DMS114 treated with DMSO at 0.1 percent for 48 hours (cell line): Measurements from ENCODE around the gene CLIP1.
"Not testable (repeated sequence)": the region's sequence is repeated elsewhere in the genome, so short reads cannot be mapped to it uniquely, and the experiment has no call there.

ENCODE experiments used
- DNase-seq: peaks from one replicate; lab custom pipeline; 2025; ENCODE audit not compliant: unreplicated experiment; lab: John Stamatoyannopoulos, UW

CLIP1 gene

DNA sequence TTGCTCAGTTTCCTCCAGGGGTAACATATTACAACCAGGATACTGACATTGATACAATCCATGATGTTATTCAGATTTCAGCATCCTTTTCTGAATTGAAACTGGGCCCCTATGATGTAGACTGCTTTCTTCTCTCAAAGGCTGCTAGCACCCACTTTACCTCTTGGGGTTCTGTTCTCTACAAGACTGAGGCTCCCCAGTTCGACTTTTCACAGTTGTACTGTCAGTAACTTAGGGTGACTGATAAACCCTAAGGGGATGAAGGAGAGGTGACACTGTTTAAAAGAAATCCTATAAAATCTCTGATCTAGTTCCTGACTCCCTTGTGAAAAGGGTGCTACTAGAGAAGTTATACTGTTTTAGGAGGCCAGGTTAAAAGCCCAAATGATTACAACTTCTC, 157.0 kb downstream of the CLIP1 start:
- no peak for DNase-seq

DNA sequence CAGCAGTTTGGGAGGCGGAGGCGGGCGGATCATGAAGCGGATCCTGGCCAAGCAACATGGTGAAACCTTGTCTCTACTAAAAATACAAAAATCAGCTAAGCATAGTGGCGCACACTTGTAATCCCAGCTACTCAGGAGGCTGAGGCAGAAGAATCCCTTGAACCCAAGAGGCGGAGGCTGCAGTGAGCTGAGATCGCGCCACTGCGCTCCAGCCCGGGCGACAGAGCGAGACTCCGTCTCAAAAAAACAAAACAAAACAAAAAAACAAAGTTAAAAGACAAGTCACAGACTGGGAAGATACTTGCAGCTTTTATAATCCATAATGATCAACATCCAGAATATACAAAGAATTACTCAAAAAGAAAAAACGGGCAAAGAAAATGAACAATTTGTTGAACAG, 161.7 kb downstream of the CLIP1 start:
- DNase-seq: not testable (repeated sequence)

DNA sequence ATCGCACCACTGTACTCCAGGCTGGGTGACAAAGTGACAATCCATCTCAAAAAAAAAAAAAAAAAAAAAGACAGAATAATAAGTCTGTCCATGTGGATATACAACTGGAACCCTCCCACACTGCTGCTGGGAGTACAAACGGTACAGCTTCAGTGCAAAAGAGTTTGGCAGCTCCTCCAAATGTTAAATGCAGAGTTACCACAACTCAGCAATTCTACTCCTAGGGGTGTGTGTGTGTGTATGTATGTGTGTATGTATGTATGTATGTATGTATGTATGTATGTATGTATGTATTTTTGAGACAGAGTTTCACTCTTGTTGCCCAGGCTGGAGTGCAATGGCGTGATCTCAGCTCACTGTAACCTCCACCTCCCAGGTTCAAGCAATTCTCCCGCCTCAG, 163.5 kb downstream of the CLIP1 start:
- DNase-seq: not testable (repeated sequence)

DNA sequence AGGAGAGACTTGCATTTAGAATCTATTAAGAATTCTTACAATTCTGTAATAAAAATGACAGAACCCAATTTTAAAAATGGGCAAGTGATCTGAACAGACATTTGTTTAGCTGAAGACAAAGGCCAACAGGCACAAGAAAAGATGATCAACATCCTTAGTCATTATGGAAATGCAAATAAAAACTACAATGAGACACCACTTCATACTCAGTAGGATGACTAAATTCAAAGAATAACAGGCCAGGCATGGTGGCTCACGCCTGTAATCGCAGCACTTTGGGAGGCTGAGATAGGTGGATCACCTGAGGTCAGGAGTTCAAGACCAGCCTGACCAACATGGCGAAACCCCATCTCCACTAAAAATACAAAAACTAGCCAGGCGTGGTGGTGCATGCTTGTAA, 164.0 kb downstream of the CLIP1 start:
- not testable (repeated sequence) for DNase-seq

DNA sequence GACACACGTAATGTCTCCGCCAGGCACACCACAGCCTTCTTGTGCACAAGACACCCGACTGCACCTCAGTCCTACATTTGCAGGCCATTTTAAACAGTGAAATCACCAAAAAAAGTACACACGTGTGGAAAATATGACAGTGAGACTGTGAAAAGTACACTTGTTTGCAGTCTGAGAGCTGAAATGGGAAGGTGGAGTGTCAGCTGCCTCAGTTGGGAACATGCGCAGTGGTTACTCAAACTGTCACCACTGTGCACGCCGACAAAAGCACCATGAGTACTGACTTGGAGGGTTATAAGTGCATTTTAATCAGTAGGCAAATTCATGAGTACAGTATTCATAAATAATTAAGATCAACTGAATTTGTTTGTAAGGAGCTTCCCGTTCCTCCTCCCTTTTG, 171.9 kb downstream of the CLIP1 start:
- DNase-seq: no peak

DNA sequence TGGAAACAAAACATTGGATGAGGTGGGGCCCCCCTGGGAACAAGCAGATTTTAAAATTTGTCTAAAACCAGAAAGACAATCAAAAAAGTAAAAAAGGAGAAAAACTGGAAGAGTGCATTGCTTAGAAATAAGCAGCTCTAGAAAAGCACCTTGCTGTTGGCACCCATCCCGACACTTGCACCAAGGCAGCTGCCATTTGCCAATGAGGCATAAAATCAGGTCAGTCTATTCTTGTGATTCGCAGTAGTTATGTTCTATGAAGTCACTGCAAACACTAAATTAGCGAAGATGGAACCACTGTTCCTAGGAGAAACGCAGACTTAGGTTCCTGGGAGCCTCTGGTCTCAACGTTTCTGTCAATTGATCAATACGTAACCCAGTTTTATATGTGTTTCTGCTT, 172.4 kb downstream of the CLIP1 start:
- no peak for DNase-seq

DNA sequence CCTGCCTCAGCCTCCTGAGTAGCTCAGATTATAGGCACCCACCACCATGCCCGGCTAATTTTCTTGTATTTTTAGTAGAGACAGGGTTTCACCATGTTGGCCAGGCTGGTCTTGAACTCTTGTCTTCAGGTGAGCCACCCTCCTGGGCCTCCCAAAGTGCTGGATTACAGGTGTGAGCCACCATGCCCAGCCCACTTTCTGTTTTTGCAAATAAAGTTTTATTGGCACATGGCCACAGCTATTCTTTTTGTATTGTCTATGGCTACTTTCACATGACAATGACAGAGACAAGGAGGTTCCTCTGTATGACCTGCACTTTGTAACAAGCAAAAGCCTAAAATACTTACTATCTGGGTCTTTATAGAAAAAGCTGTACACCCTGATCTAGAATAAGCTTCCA, 176.9 kb downstream of the CLIP1 start:
- DNase-seq: no peak

DNA sequence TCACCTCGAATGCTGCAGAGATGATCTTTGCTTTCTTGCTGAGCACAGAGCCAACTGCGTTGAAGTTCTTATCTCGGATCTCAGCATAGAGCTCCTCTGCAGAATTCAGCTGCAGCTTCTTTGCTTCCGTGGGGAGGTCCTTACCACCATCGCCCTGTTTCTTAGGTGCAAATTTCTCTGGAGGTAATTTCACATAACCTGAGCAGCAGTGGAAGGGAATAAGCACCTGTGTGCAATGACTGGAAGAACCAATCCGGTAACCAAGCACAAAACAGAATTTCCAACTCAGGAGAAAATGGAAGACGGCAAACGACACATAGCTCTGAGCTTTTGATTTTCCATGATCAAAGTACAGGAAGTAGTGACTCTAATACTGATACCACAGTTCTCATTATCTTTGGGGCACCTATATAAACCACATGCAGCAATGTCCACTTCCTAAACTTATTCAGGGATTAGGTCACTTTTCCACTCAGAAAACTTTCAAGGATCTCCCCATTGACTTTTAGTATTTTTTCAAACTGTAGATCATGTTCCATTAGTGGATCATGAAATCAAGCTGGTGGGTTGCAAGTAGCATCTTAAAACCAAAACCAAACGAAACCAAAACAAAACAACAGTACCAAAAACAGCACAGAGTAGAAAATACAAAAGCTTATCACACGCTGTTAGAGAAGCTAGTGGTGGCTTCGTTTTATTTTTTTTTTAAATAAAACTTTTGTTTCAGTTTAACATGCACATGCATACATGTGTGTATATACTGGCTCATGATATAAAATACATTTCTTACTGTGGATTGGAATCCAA, 177.7 kb downstream of the CLIP1 start:
- DNase-seq: no peak

DNA sequence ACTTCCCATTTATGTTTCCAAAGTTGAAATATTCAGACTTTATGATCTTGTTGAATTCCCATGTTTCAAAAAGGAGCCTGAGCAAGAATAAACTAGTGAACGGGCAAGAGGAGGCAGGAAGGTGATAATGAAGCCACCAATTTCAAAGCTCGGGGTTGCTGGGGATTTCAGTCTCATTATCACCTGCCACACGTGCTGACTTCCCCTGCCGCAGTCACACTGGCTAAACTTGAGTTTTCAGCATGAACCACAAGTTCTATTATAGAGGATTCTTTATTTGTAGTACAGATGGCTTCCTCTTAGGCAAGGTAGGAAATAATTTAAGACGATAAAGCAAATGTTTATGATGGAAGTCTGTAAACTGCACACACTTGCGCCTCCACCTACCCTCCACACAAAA, 178.5 kb downstream of the CLIP1 start:
- no peak for DNase-seq

DNA sequence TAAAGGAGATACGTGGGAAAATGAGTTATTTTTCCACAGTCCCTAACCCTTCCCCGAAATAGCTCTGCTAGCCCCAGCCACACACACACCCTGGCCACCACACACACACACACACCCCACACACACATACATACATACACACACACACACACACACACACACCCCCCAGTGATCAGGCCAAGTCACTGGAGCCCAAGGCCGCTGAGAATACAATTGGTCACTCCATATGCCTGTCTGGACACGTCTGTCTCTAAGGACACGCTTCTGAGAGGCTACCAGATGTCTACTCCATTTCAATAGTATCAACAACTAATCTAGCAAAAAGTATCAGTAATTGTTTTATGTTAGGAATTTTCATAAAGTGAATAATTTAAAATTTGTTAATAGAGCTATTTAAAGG, 183.6 kb downstream of the CLIP1 start:
- no peak for DNase-seq

DNA sequence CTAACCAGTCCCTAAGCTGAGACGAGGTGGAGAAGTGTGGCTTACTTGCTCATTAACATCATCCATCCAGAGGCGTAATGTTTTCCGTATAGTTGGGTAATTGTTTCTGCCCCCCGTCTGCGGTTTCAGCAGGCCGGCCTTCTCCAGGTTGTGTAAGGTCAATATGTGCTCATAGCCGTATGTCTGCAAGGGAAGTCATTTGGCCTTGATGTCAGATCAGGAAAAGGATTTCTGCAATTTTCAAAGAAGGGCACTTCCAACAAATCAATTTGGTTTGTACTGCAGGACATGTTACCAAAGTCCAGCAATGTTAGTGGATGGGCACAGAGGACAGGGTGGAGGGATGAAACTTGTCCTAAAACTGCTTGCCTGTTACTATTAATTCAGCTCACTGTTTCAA, 186.7 kb downstream of the CLIP1 start:
- no peak for DNase-seq

DNA sequence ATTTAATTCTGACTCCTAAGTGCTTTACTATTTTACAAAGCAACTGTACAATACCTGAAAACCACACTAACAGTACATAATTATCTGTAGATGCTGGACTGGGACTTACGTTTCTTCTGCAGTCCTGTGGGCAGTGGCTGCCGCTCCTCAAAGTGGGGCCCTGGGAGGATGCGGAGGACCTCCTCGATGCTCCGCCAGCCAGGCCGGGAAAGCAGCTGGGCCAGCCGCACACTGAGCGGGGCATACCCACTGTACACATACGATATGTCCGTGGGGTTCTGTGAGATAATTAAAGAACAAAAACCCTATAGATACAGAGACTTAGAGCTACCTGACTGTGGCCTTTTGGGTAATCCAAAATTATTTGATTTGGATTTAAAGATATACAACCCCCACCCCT, 189.8 kb downstream of the CLIP1 start:
- DNase-seq: no peak

DNA sequence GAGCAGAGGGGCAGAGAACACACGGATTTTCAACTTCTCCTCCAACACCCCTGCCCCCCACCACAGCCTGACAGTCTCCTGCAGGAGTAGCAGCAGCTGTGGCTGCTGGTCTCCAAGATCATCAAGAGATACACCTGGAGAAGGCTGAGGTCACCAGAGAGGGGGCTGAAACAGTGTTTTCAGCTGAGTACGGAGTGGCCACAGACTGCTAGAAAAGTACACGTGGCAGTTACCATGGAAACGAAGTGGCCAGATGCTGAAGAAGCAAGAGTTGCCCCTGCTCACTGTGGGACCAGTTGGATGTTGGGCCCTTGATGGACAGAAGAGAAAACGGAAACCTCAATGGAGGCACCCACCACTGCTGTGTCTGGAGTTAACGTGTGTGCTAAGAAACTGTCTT, 191.7 kb downstream of the CLIP1 start:
- no peak for DNase-seq

DNA sequence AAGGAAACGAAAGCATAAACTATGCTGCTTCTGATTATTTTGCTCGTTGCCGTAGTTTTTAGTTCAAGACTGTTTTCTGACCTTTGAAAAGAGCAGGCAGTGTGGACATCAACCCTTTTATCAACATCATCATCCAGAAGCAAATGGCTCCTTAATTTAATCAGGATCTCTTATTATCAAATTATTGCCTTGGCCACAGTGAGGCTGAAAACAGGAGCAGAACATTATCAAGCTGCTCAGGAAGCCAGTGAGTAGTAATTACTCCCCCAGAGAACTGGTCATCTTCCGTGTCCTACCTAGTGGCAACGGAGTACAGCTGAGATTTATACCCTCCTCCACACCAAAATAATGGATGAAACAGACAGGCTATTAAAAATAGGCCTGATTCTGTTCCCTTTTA, 194.4 kb downstream of the CLIP1 start:
- DNase-seq: no peak

DNA sequence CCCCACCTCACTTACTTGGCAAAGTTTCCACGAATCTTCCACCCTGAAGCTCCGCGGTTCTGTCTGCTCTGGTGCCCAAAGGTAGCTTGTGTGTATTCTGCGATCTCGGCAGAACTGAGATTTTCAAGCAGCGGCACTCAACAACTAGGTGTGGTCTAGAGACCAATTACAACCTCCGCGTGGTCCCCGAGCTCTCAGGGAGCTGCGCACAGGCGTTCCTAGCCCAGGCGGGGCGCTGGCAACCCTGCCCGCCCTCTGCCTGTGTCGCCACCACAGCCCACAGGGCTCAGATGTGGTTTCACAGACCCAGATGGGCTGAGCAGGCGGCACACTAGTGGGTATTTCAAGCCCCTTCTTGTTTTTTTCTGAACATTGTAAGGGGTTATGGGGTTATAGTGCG, 195.1 kb downstream of the CLIP1 start:
- DNase-seq: no peak

DNA sequence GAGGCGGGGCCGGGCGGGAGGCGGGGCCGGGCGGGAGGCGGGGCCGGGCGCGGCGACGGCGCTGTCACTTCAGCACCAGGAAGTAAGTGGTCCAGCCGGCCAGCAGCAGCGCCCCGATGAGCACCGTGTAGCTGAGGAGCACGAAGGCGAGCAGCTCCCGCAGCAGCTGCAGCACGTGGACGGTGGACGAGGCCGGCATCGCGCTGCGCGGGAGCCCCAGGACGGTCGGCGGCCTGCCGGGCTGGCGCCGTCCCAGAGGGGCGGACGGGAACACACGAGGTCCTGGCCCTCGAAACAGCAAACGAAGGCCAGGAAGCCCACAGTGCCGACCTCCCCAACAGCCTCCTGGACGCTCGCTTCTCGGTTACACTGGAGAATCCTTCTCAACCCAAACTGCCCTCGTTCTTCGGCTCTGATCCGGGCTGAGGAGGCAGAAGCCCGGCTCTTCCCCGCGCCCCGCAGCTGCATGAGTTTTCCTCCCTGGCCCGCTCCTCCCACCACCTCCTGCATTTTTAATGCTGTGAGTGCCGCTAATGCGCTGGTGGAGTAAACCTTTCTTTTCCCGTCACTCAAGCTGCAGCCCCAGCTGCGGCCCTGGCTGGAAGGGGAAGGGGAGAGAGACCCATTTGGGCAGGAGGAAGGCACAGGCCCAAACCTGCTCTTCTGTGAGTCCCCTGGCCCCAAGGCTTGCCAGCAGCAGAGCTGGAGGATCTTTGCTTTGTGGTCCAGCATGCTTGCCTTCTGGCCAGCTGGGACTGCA, 195.9 kb downstream of the CLIP1 start:
- no peak for DNase-seq

DNA sequence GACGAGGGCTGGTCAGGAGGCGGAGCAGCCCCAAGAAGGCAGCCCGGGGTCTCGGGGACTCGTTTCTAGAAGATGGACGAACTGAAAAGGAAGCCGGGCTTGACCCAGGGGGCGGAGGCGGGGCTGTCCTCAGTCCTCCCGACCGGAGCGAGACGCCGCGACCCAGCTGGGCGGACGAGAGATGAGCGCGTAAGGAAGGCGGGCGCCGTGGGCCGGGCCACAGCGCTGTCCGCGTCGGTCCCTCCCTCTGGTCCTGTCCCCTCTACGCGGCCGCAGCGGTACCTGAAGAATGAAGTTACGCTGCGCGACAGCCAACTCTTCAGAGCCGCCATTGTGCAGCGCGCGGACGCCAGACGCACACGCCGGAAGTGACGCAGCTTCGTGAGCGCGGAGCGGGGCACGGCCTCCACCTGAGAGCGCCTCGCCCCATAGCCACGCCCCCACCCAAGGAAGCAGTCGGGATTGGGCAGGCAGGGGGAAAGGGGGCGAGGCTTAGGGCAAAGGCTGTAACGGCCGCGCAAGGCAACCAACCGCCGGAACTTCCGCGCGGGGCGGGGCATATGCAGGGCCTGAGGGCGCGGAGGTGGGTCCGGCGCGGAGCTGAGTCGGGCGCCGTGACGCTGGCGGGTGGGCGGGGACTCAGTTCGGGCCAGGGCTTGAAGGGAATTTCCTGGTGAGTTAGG, 196.6 kb downstream of the CLIP1 start, which contains the start of gene DIABLO:
DIABLO (minus strand) TSS at position 370 of the 683 bp plus-strand sequence; CDS start at position 332, 38 bp downstream.
- DNase-seq: peak; percentile 98
